Upper lobe of left lung (tissue), 6 donors: Measurements from ENCODE around the gene GEMIN5. TPM values are rescaled to one million over a fixed set of nuclear protein-coding genes. Genes with fewer than 3 reads are reported as not detected.

Source experiments
- ATAC-seq, 2 donors: fragments of 200-7000 bp; cut with Tn5 transposase; one replicate each; pipeline ENCODE4 v1.9.1; 2022; ENCODE audit warnings: mild to moderate bottlenecking in 2 of 2, moderate library complexity in 2 of 2; ENCODE audit not compliant: low FRiP score in 2 of 2
- DNase-seq, 2 donors: peaks; one replicate each; pipeline ENCODE4 v3.0.0-alpha.2; 2019 to 2020
- H3K27ac ChIP-seq, 4 donors: fragments of 200-600 bp; sonication (generic); one replicate each; pipeline ENCODE4 v1.5.1; 2016 to 2019
- H3K27me3 ChIP-seq, 4 donors: fragments of 200-600 bp; sonication (generic); one replicate each; pipeline ENCODE4 v1.5.1; 2017 to 2019
- H3K36me3 ChIP-seq, 4 donors: fragments of 200-600 bp; sonication (generic); one replicate each; pipeline ENCODE4 v1.5.1; 2016 to 2019
- H3K4me1 ChIP-seq, 4 donors: fragments of 200-600 bp; sonication (generic); one replicate each; pipeline ENCODE4 v1.5.1; 2018 to 2019
- H3K4me3 ChIP-seq, 4 donors: fragments of 200-600 bp; sonication (generic); one replicate each; pipeline ENCODE4 v1.5.1; 2017 to 2019; ENCODE audit warnings: mild to moderate bottlenecking in 2 of 4, moderate library complexity in 1 of 4
- H3K9me3 ChIP-seq, 4 donors: fragments of 200-600 bp; sonication (generic); one replicate each; pipeline ENCODE4 v1.5.1; 2018 to 2019
- EP300 ChIP-seq, 4 donors: sonication (generic); formaldehyde crosslinking; IDR thresholded peaks; one replicate each; pipeline ENCODE4 v1.5.1; 2017; ENCODE audit warnings: antibody characterized with exemption in 4 of 4, control low read depth in 2 of 4
- POLR2A ChIP-seq, 4 donors: fragments of 450-650 bp; IDR thresholded peaks; one replicate each; pipeline ENCODE4 v1.5.1; 2016 to 2017; ENCODE audit warnings: antibody characterized with exemption in 4 of 4, mild to moderate bottlenecking in 2 of 4
- POLR2AphosphoS5 ChIP-seq, 2 donors: sonication (generic); formaldehyde crosslinking; IDR thresholded peaks; one replicate each; pipeline ENCODE4 v1.5.1; 2017; ENCODE audit warnings: antibody characterized with exemption in 2 of 2
- WGBS, 2 donors: methylation state at CpG; one replicate each; pipeline ENCODE4 v1.1.5; 2017 to 2018; 5-methylcytosine and 5-hydroxymethylcytosine counted together
- total RNA-seq, 6 donors: library from RNA; depleted of rRNA in 4 of 6; stranded (reverse); fragments of >200 nt in 4 of 6; gene quantifications; one replicate each; pipeline versions ENCODE4 v1.1.0 to v1.2.1, GENCODE V29; 2016 to 2021
- TF ChIP-seq, protein P1 (sequence below), 6 experiments: fragments of 450-650 bp in 4 of 6; fragments of 200-600 bp in 2 of 6; sonication (generic) in 2 of 6; IDR thresholded peaks; one replicate each; pipeline ENCODE4 v1.5.1; 2016 to 2019; ENCODE audit warnings: antibody characterized with exemption in 6 of 6
- donor health status: DM: no; HTN: no; CAD: no; lungs with moderate emphysema.
- donor health status: DM: no; HTN: yes; CAD: no; lungs with severe emphysema.

Gene GEMIN5
- total RNA-seq, 6 donors from 2014 or later: 6.5 to 15.6 (median 14.9) TPM

DNA sequence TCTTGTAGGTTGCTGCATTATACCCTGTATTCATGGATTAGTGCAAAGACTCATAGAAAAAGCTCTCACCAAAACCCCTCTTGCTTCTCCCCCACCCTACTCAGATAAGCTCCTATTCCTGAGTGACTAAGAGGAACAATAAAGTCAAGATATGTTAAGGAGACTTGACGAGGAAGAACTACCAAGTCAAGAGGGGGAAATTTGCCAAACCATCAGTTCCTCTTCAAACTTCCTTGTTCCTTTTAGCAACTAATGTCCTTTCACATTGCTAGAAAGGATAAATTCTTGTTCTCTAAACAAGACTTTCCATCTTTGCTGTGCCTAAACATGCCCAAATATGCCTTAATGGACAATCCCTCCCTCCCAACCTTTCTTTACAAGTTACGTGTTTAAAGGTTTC is 52.6 kb downstream of the GEMIN5 start:
- peaks cover 12 to 26% (median 22%) of the 10 kb centered on the region in 4 donors for H3K9me3 ChIP-seq
- DNase-seq (no peak), ATAC-seq (no peak)
- peaks cover 0 to 5% (median 2%) of the 10 kb centered on the region in 4 donors for H3K4me1 ChIP-seq
- 69% methylated on average over 2 of the region's 2 CpGs for WGBS, 2 donors
- peaks cover 21 to 55% (median 45%) of the 10 kb centered on the region in 4 donors for H3K36me3 ChIP-seq
- H3K4me3 ChIP-seq: no peak overlapping the region
- TF ChIP-seq POLR2A (IDR thresholded peaks at IDR 0.05) (no peak), EP300 (IDR thresholded peaks at IDR 0.05) (no peak), POLR2AphosphoS5 (IDR thresholded peaks at IDR 0.05) (no peak)
- no peak overlapping the region for H3K27ac ChIP-seq
- H3K27me3 ChIP-seq: no peaks in the 10 kb centered on the region

DNA sequence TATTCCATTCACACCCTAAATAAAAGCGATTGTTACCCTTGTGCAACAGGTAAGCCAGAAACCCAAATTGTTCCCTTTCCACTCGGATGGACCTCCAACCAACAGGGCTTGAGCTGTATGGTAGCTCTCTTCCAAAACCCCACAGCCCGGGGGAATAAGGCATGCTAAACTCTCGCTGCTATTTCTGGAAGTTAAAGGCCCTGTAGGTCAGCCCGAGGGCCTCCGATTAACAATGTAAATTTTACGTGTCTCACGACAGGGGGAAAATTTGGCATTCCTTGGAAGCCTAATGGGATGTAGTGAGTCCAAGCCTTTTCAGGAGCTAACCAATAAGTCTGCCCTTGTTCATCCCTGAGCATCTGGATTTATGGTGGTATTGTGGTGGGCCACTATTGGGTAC is 53.6 kb downstream of the GEMIN5 start:
- Histone ChIP-seq H3K4me1 (peaks cover 0 to 5% (median 2%) of the 10 kb centered on the region in 4 donors), H3K4me3 (no peak overlapping the region), H3K27me3 (no peaks in the 10 kb centered on the region), H3K36me3 (peaks cover 16 to 45% (median 37%) of the 10 kb centered on the region in 4 donors), H3K27ac (no peak overlapping the region), H3K9me3 (peaks cover 12 to 26% (median 22%) of the 10 kb centered on the region in 4 donors)
- TF ChIP-seq, protein P1, sequence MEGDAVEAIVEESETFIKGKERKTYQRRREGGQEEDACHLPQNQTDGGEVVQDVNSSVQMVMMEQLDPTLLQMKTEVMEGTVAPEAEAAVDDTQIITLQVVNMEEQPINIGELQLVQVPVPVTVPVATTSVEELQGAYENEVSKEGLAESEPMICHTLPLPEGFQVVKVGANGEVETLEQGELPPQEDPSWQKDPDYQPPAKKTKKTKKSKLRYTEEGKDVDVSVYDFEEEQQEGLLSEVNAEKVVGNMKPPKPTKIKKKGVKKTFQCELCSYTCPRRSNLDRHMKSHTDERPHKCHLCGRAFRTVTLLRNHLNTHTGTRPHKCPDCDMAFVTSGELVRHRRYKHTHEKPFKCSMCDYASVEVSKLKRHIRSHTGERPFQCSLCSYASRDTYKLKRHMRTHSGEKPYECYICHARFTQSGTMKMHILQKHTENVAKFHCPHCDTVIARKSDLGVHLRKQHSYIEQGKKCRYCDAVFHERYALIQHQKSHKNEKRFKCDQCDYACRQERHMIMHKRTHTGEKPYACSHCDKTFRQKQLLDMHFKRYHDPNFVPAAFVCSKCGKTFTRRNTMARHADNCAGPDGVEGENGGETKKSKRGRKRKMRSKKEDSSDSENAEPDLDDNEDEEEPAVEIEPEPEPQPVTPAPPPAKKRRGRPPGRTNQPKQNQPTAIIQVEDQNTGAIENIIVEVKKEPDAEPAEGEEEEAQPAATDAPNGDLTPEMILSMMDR (IDR thresholded peaks at IDR 0.05): no peak
- TF ChIP-seq POLR2AphosphoS5 (IDR thresholded peaks at IDR 0.05): no peak
- TF ChIP-seq POLR2A (IDR thresholded peaks at IDR 0.05): no peak
- TF ChIP-seq EP300 (IDR thresholded peaks at IDR 0.05): no peak
- WGBS, 2 donors: 92 to 97% methylated on average over 7 to 8 of the region's 8 CpGs
- DNase-seq (no peak), ATAC-seq (no peak)

DNA sequence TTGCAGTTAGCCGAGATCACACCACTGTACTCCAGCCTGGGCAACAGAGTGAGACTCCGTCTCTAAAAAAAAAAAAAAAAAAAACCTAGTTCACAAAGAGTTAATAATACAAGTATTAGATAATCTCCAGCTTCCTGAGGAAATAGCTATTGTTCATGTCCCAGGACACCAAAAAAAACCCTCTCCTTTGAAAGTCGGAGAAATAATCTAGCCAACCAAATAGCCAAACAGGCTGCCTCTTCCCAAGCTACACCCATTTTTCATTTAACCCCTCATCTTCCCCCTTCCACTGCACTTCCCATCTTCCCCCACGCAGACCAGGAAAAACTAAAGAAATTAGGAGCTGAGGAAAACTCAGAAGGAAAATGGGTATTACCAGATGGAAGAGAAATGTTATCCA is 56.0 kb downstream of the GEMIN5 start:
- Histone ChIP-seq H3K27ac (peak overlapping the region; percentile 59 to 79 (median 67)), H3K36me3 (peaks cover 0 to 29% (median 15%) of the 10 kb centered on the region in 4 donors), H3K27me3 (no peaks in the 10 kb centered on the region), H3K4me1 (peaks cover 0 to 5% (median 2%) of the 10 kb centered on the region in 4 donors), H3K9me3 (peaks cover 12 to 39% (median 34%) of the 10 kb centered on the region in 4 donors), H3K4me3 (no peak overlapping the region)
- TF ChIP-seq, protein P1 (IDR thresholded peaks at IDR 0.05): no peak
- TF ChIP-seq EP300 (IDR thresholded peaks at IDR 0.05): no peak
- no peak for TF ChIP-seq POLR2A (IDR thresholded peaks at IDR 0.05)
- no peak for TF ChIP-seq POLR2AphosphoS5 (IDR thresholded peaks at IDR 0.05)
- ATAC-seq (no peak), DNase-seq (no peak)
- 53 to 57% methylated on average over 4 of the region's 4 CpGs for WGBS, 2 donors

DNA sequence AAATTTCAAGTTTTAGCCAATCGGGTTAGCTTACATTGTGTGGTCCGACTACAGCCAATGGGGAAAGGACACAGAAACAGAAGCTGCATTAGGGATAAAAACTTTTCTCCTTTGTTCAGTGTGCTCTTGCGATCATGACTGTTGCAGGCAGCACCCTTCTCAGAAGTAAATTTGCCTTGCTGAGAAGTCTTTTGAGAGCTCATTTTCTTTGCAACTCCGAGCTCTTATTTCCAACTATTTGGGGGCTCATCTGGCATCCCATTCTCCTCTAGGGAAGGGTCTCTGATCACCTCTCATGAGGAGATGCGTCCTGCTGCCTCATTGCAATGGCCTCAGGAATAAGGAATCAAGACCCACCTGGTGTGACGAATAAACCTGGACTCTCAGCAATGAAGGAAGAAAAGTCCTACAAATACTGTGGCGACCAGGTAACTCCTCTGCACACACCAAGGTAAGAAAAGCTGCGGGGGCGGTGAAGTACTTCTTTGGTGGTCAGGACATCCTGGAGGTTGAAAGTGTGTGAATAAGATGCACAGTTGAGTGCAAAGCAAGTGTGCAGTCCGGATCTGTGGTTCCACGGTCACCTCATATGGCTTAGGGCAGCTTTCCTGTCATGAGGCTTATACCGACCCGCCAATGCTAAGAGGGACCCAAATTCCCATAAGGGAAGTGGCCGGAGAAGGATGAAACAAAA is 59.2 kb downstream of the GEMIN5 start:
- Histone ChIP-seq H3K4me3 (no peak overlapping the region), H3K27me3 (no peaks in the 10 kb centered on the region), H3K9me3 (peaks cover 0 to 15% (median 13%) of the 10 kb centered on the region in 4 donors), H3K36me3 (peaks cover 15 to 40% (median 27%) of the 10 kb centered on the region in 4 donors), H3K27ac (peak overlapping the region in 1 of 4 donors; percentile 79), H3K4me1 (peaks cover under 1 to 5% (median 4%) of the 10 kb centered on the region in 4 donors)
- no peak for TF ChIP-seq POLR2A (IDR thresholded peaks at IDR 0.05)
- no peak for TF ChIP-seq EP300 (IDR thresholded peaks at IDR 0.05)
- 95% methylated on average over 14 of the region's 14 CpGs for WGBS, 2 donors
- ATAC-seq: no peak
- no peak for DNase-seq

DNA sequence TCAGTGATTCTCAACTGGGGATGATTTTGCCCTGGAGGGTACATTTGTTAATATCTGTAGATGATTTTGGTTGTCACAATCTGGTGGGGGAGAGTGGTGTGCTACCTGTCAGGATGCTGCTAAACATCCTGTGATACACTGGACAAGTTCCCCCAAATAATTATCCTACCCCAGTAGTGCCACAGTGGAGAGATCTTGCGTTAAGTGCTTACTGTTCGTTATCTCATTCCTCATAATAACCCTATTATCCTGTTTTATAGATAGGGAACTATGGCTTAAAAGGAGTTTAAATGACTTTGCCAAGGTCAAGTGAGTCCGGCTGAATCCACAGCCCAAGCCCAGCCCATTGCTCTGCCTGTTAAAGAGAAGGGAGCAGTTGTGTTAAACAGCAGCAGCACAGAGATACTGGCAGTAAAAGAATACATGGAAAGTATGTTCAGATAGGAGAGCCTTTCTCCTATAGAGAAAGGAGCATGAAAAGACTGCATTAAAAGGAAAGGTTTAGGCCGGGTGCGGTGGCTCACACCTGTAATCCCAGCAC is 64.2 kb downstream of the GEMIN5 start:
- no peak for DNase-seq
- H3K36me3 ChIP-seq: peaks cover 25 to 75% (median 65%) of the 10 kb centered on the region in 4 donors
- TF ChIP-seq POLR2A (IDR thresholded peaks at IDR 0.05): no peak
- TF ChIP-seq, protein P1 (IDR thresholded peaks at IDR 0.05): no peak
- no peak for TF ChIP-seq EP300 (IDR thresholded peaks at IDR 0.05)
- no peak for TF ChIP-seq POLR2AphosphoS5 (IDR thresholded peaks at IDR 0.05)
- H3K4me3 ChIP-seq: no peak overlapping the region
- no peak for ATAC-seq
- peaks cover 0 to 10% (median 9%) of the 10 kb centered on the region in 4 donors for H3K9me3 ChIP-seq
- peaks cover 4 to 21% (median 8%) of the 10 kb centered on the region in 4 donors for H3K4me1 ChIP-seq
- peak overlapping the region; percentile 57 to 79 (median 66) for H3K27ac ChIP-seq
- 72 to 80% methylated on average over 5 of the region's 5 CpGs for WGBS, 2 donors
- no peaks in the 10 kb centered on the region for H3K27me3 ChIP-seq
